Gastrocnemius medialis (tissue), 4 donors: ENCODE data around the gene MAG.

Source experiments
- CTCF ChIP-seq, 5 experiments: fragments of 450-650 bp in 3 of 5; fragments of 200-600 bp in 2 of 5; sonication (generic) in 2 of 5; IDR thresholded peaks in 4 of 5; conservative IDR thresholded peaks in 1 of 5; 1 replicate in 4 of 5; 2 replicates in 1 of 5; pipeline ENCODE4 v1.5.1; 2016 to 2019; ENCODE audit warnings: antibody characterized with exemption in 5 of 5, mild to moderate bottlenecking in 3 of 5, moderate library complexity in 3 of 5
- POLR2A ChIP-seq, 2 donors: fragments of 450-650 bp; IDR thresholded peaks; one replicate each; pipeline ENCODE4 v1.6.1; 2017; ENCODE audit warnings: antibody characterized with exemption in 2 of 2, mild to moderate bottlenecking in 2 of 2, moderate library complexity in 2 of 2

DNA sequence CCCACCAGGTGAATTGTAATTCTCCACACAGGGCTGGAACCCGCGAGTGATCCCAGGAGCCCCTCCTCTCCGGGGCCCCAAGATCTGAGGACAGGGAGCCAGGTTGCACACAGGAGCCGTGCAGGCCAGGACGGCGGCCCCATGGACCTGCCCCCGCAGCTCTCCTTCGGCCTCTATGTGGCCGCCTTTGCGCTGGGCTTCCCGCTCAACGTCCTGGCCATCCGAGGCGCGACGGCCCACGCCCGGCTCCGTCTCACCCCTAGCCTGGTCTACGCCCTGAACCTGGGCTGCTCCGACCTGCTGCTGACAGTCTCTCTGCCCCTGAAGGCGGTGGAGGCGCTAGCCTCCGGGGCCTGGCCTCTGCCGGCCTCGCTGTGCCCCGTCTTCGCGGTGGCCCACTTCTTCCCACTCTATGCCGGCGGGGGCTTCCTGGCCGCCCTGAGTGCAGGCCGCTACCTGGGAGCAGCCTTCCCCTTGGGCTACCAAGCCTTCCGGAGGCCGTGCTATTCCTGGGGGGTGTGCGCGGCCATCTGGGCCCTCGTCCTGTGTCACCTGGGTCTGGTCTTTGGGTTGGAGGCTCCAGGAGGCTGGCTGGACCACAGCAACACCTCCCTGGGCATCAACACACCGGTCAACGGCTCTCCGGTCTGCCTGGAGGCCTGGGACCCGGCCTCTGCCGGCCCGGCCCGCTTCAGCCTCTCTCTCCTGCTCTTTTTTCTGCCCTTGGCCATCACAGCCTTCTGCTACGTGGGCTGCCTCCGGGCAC lies 59.6 kb downstream of the MAG start:
- TF ChIP-seq CTCF (IDR thresholded peaks at IDR 0.05 in 4 of 5, conservative IDR thresholded peaks at IDR 0.05 in 1 of 5) (no peak), POLR2A (IDR thresholded peaks at IDR 0.05) (no peak)
